HepG2 (cell line): ENCODE data around the gene CIAO2B. TPM values are rescaled to one million over a fixed set of nuclear protein-coding genes. Genes with fewer than 3 reads are reported as not detected.

Experiments used
- BORCS8-MEF2B ChIP-seq: sonication (generic); formaldehyde crosslinking; IDR thresholded peaks from 2 replicates; pipeline ENCODE4 v1.8.0; 2022; ENCODE audit warnings: mild to moderate bottlenecking, missing genetic modification reagents
- EEA1 ChIP-seq: sonication (generic); formaldehyde crosslinking; IDR thresholded peaks from 2 replicates; pipeline ENCODE4 v1.5.1; 2020; ENCODE audit warnings: mild to moderate bottlenecking, missing genetic modification reagents, borderline replicate concordance
- FOXM1 ChIP-seq: sonication (generic); formaldehyde crosslinking; IDR thresholded peaks from 2 replicates; pipeline ENCODE4 v1.5.0; 2020; ENCODE audit warnings: missing genetic modification reagents
- GATAD2A ChIP-seq: IDR thresholded peaks from 2 replicates; pipeline ENCODE4 v1.6.1; 2016
- HDAC1 ChIP-seq: sonication (generic); formaldehyde crosslinking; IDR thresholded peaks from 2 replicates; pipeline ENCODE4 v1.5.1; 2020; ENCODE audit warnings: mild to moderate bottlenecking, missing genetic modification reagents
- KLF9 ChIP-seq: IDR thresholded peaks from 2 replicates; pipeline ENCODE4 v1.6.1; 2016; ENCODE audit warnings: low read depth
- PHF21A ChIP-seq: sonication (generic); formaldehyde crosslinking; IDR thresholded peaks from 2 replicates; pipeline ENCODE4 v1.5.0; 2020; ENCODE audit warnings: mild to moderate bottlenecking, missing genetic modification reagents
- RNF2 ChIP-seq: fragments of 450-650 bp; conservative IDR thresholded peaks from 2 replicates; pipeline ENCODE4 v1.6.1; 2016; ENCODE audit warnings: low read depth
- SMAD9 ChIP-seq: sonication (generic); formaldehyde crosslinking; IDR thresholded peaks from 2 replicates; pipeline ENCODE4 v1.5.1; 2020; ENCODE audit warnings: mild to moderate bottlenecking, missing genetic modification reagents
- SNRNP70 ChIP-seq: fragments of 200-400 bp; formaldehyde crosslinking; IDR thresholded peaks from 2 replicates; pipeline ENCODE4 v1.6.1; 2017; ENCODE audit warnings: mild to moderate bottlenecking, low read depth, low read length, moderate library complexity
- TAF15 ChIP-seq: fragments of 200-400 bp; formaldehyde crosslinking; IDR thresholded peaks from one replicate; pipeline ENCODE4 v1.6.1; 2018; ENCODE audit warnings: mild to moderate bottlenecking, low read depth, low read length; ENCODE audit not compliant: poor library complexity, severe bottlenecking
- ZBTB38 ChIP-seq: sonication (generic); formaldehyde crosslinking; IDR thresholded peaks from 2 replicates; pipeline ENCODE4 v1.5.1; 2020; ENCODE audit warnings: mild to moderate bottlenecking, missing genetic modification reagents
- ZBTB42 ChIP-seq: sonication (generic); formaldehyde crosslinking; IDR thresholded peaks from 2 replicates; pipeline ENCODE4 v1.5.0; 2020; ENCODE audit warnings: mild to moderate bottlenecking, missing genetic modification reagents
- ZNF281 ChIP-seq: sonication (generic); formaldehyde crosslinking; IDR thresholded peaks from 2 replicates; pipeline ENCODE4 v1.4.0; 2020; ENCODE audit warnings: missing genetic modification reagents, borderline replicate concordance
- ZNF619 ChIP-seq: sonication (generic); formaldehyde crosslinking; IDR thresholded peaks from 2 replicates; pipeline ENCODE4 v1.4.0; 2020; ENCODE audit warnings: mild to moderate bottlenecking, missing genetic modification reagents
- ZNF644 ChIP-seq: IDR thresholded peaks from 2 replicates; pipeline ENCODE4 v1.6.1; 2016; ENCODE audit warnings: low read depth
- ZNF773 ChIP-seq: sonication (generic); formaldehyde crosslinking; IDR thresholded peaks from 2 replicates; pipeline ENCODE4 v1.4.0; 2020; ENCODE audit warnings: missing genetic modification reagents, borderline replicate concordance
- ZSCAN30 ChIP-seq: sonication (generic); formaldehyde crosslinking; IDR thresholded peaks from 2 replicates; pipeline ENCODE4 v1.5.0; 2020; ENCODE audit warnings: mild to moderate bottlenecking, missing genetic modification reagents
- polyA plus RNA-seq, 8 experiments: library from polyadenylated mRNA; depleted of rRNA in 3 of 8; stranded (reverse) in 7 of 8; unstranded in 1 of 8; fragments of >200 nt; fragmentation: Illumina TruSeq in 4 of 8; extraction: Trizol in 4 of 8; gene quantifications; 2 replicates each; pipeline versions ENCODE4 v1.2.1 to v1.2.3, GENCODE V29; 2011 to 2016; ENCODE audit warnings: low read depth in 4 of 8, missing spikeins in 1 of 8, mixed read lengths in 1 of 8; ENCODE audit not compliant: insufficient read depth in 1 of 8
- total RNA-seq, 5 experiments: library from RNA; depleted of rRNA; stranded (reverse); fragments of >200 nt; fragmentation: Illumina TruSeq; extraction: Trizol; gene quantifications; 2 replicates each; pipeline ENCODE4 v1.2.3, GENCODE V29; 2016; ENCODE audit warnings: low read depth in 1 of 5
- TF ChIP-seq, protein P1 (sequence below): sonication (generic); formaldehyde crosslinking; IDR thresholded peaks from 2 replicates; pipeline ENCODE4 v1.4.0; 2020; ENCODE audit warnings: mild to moderate bottlenecking, missing genetic modification reagents
- TF ChIP-seq, protein P2 (sequence below): IDR thresholded peaks from 2 replicates; pipeline ENCODE4 v1.6.1; 2016
- TF ChIP-seq, protein P3 (sequence below): IDR thresholded peaks from 2 replicates; pipeline ENCODE4 v1.6.1; 2016
- TF ChIP-seq, protein P4 (sequence below): sonication (generic); formaldehyde crosslinking; IDR thresholded peaks from 2 replicates; pipeline ENCODE4 v1.4.0; 2020; ENCODE audit warnings: mild to moderate bottlenecking, low read depth, missing genetic modification reagents

CIAO2B gene
- total and polyA plus RNA-seq, 2 of the 13 experiments (the other 11 are each of a cell fraction or from before 2014, with no cell fraction given) = 157 to 293 TPM

DNA sequence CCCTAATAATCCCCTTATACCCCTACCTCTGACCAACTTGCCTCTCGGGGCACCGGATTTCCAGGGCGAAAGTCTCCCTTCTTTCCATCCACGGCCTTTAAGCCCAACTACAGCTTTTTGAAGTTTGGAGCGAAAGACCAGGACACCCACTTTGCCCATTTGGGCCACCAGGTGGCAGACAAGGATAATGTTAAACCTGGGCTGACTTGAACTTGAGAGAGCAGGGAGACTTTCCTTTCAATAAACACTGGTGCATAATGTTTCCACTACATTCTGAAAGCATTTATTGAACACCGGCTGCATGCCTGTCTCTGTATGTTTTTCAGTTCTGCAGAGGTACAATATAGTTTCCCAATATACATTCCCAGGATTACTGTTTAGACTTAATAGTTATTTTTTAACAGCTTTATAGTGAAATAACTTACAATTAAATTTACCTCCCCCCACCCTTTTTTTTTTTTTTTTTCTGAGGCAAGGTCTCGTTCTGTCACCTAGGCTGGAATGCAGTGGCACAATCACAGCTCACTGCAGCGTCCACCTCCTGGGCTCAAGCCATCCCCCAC lies 20.0 kb upstream of the CIAO2B start (continued):
- TF ChIP-seq KLF9 (CRISPR knock-in tag) (peak; percentile 52; the same call in 1 of the 2 replicates), EEA1 (CRISPR knock-in tag) (no peak), BORCS8-MEF2B (CRISPR knock-in tag) (no peak), ZNF644 (CRISPR knock-in tag) (no peak), SMAD9 (no peak), GATAD2A (peak; percentile 76), ZNF619 (CRISPR knock-in tag) (no peak), RNF2 (no peak), ZBTB38 (CRISPR knock-in tag) (no peak), SNRNP70 (no peak), TAF15 (no peak), ZSCAN30 (CRISPR knock-in tag) (no peak), ZNF773 (CRISPR knock-in tag) (no peak), HDAC1 (peak; percentile 44; the same call in 1 of the 2 replicates), ZNF281 (CRISPR knock-in tag) (no peak), ZBTB42 (CRISPR knock-in tag) (no peak), PHF21A (CRISPR knock-in tag) (peak; percentile 43; the same call in 1 of the 2 replicates), FOXM1 (no peak)
- TF ChIP-seq, protein P1, sequence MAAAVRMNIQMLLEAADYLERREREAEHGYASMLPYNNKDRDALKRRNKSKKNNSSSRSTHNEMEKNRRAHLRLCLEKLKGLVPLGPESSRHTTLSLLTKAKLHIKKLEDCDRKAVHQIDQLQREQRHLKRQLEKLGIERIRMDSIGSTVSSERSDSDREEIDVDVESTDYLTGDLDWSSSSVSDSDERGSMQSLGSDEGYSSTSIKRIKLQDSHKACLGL = no peak
- TF ChIP-seq, protein P2, sequence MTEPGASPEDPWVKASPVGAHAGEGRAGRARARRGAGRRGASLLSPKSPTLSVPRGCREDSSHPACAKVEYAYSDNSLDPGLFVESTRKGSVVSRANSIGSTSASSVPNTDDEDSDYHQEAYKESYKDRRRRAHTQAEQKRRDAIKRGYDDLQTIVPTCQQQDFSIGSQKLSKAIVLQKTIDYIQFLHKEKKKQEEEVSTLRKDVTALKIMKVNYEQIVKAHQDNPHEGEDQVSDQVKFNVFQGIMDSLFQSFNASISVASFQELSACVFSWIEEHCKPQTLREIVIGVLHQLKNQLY (CRISPR knock-in tag) = no peak; the same call in 1 of the 2 replicates
- TF ChIP-seq, protein P3, sequence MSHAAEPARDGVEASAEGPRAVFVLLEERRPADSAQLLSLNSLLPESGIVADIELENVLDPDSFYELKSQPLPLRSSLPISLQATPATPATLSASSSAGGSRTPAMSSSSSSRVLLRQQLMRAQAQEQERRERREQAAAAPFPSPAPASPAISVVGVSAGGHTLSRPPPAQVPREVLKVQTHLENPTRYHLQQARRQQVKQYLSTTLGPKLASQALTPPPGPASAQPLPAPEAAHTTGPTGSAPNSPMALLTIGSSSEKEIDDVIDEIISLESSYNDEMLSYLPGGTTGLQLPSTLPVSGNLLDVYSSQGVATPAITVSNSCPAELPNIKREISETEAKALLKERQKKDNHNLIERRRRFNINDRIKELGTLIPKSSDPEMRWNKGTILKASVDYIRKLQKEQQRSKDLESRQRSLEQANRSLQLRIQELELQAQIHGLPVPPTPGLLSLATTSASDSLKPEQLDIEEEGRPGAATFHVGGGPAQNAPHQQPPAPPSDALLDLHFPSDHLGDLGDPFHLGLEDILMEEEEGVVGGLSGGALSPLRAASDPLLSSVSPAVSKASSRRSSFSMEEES (CRISPR knock-in tag) = 0 out of 2 replicates have a peak, but pooled peaks have one; percentile 28
- TF ChIP-seq, protein P4, sequence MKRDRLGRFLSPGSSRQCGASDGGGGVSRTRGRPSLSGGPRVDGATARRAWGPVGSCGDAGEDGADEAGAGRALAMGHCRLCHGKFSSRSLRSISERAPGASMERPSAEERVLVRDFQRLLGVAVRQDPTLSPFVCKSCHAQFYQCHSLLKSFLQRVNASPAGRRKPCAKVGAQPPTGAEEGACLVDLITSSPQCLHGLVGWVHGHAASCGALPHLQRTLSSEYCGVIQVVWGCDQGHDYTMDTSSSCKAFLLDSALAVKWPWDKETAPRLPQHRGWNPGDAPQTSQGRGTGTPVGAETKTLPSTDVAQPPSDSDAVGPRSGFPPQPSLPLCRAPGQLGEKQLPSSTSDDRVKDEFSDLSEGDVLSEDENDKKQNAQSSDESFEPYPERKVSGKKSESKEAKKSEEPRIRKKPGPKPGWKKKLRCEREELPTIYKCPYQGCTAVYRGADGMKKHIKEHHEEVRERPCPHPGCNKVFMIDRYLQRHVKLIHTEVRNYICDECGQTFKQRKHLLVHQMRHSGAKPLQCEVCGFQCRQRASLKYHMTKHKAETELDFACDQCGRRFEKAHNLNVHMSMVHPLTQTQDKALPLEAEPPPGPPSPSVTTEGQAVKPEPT = no peak
